ENCODE measurements around the gene SKI.
"Not testable (repeated sequence)": the region's sequence is repeated elsewhere in the genome, so short reads cannot be mapped to it uniquely, and the experiment has no call there.

- TF ChIP-seq EZH2 (IDR thresholded peaks at IDR 0.05; ENCODE audit: low read length, unreplicated experiment); EZH2phosphoT487 (IDR thresholded peaks at IDR 0.05; ENCODE audit: borderline replicate concordance, low read length): not testable (repeated sequence)
Measured at GRCh38 chr1:2260470-2260869, 32.4 kb downstream of the SKI start.
